ENCODE results near the gene PGM5.

PGM5 gene

DNA sequence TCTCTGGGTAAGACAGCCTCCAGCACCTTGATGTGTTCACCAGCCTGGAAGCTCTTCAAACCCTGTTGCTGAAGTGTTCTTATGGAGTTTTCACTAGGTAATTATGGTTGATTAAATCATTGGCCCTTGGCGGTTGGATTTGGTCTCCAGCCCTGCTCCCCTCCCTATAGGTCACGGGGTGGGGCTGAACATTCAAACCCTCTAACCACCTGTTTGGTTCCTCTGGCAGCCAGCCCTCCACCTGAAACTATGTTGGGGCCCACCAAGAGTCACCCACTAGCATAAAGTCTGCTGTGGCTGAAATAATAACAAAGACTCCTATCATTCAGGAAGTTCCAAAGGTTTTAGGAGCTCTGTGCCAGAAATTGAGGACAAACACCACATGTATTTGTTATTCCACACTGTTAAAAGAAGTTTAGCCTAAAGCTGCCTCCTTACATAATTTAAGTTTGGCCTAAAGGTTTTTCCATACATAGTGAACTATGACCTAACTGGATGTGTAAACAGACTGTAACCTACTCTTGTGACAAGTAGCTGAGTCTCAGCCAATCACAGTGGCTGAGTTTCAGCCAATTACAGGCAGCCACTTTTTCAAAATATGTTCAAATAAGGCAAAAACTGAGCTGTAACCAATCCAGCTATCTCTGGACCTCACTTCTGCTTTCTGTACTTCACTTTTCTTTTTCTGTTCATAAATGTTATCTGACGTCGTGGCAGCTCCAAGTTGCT lies 149.4 kb downstream of the PGM5 start:
- no peaks in the 10 kb centered on the region for H3K36me3 ChIP-seq (ENCODE audit: control insufficient read depth, low read depth, low read length)
- no peak overlapping the region for H3K9ac ChIP-seq (ENCODE audit: low read length)
- no peaks in the 10 kb centered on the region for H3K9me3 ChIP-seq (ENCODE audit: control insufficient read depth, low read depth, low read length)
- H3K4me3 ChIP-seq (ENCODE audit: low read length): no peak overlapping the region
- peaks cover 98% of the 10 kb centered on the region for H3K27me3 ChIP-seq (ENCODE audit: control insufficient read depth, insufficient read depth, low read length)
- peaks cover 3% of the 10 kb centered on the region for H3K4me1 ChIP-seq (ENCODE audit: control insufficient read depth, low read depth, low read length)
- no peak overlapping the region for H3K27ac ChIP-seq (ENCODE audit: low read length)

GRCh38 chr9:68506551-68506950 lies 150.1 kb downstream of the PGM5 start:
- peaks cover 98% of the 10 kb centered on the region for H3K27me3 ChIP-seq (ENCODE audit: control insufficient read depth, insufficient read depth, low read length)
- H3K9me3 ChIP-seq (ENCODE audit: control insufficient read depth, low read depth, low read length): no peaks in the 10 kb centered on the region
- H3K27ac ChIP-seq (ENCODE audit: low read length): no peak overlapping the region
- no peaks in the 10 kb centered on the region for H3K36me3 ChIP-seq (ENCODE audit: control insufficient read depth, low read depth, low read length)
- no peak overlapping the region for H3K4me3 ChIP-seq (ENCODE audit: low read length)
- peaks cover 3% of the 10 kb centered on the region for H3K4me1 ChIP-seq (ENCODE audit: control insufficient read depth, low read depth, low read length)
- no peak overlapping the region for H3K9ac ChIP-seq (ENCODE audit: low read length)

DNA sequence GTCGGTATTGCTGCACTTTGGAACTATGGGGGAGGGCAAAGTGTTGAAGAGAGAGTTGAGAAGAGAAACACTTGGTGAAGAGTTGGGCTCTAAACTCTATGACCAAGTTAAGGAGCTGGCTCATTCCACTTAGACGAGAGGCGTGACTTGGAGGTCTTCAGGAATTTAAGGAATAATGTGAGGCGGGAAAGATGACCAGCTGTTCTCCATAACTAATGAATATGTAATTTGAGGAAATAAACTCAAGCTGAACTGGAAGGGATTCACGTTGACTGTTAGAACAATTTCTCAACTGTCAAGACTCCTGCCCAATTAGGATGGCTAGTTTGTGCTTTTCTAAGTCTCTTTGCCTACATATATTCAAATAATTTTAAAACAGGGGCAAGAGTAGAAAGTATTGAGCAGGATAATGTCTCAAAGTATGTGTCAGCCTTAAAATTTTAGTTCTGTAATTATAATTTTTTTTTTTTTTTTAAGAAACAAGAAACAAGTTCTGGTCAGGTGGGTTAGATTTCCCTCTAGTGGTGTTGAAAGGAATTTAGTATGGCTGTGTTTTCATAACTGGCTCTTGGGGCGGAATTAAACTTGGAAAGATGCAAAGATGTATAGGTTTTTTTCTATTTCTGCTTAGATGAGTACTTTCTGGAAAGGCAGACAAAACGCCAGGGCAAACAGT lies 150.9 kb downstream of the PGM5 start:
- peaks cover 3% of the 10 kb centered on the region for H3K4me1 ChIP-seq (ENCODE audit: control insufficient read depth, low read depth, low read length)
- no peak overlapping the region for H3K4me3 ChIP-seq (ENCODE audit: low read length)
- H3K27me3 ChIP-seq (ENCODE audit: control insufficient read depth, insufficient read depth, low read length): peaks cover 99% of the 10 kb centered on the region
- no peak overlapping the region for H3K27ac ChIP-seq (ENCODE audit: low read length)
- H3K9me3 ChIP-seq (ENCODE audit: control insufficient read depth, low read depth, low read length): no peaks in the 10 kb centered on the region
- no peaks in the 10 kb centered on the region for H3K36me3 ChIP-seq (ENCODE audit: control insufficient read depth, low read depth, low read length)
- H3K9ac ChIP-seq (ENCODE audit: low read length): no peak overlapping the region

GRCh38 chr9:68507806-68508145 lies 151.4 kb downstream of the PGM5 start:
- no peak overlapping the region for H3K9ac ChIP-seq (ENCODE audit: low read length)
- H3K27me3 ChIP-seq (ENCODE audit: control insufficient read depth, insufficient read depth, low read length): peaks cover 99% of the 10 kb centered on the region
- H3K27ac ChIP-seq (ENCODE audit: low read length): no peak overlapping the region
- no peak overlapping the region for H3K4me3 ChIP-seq (ENCODE audit: low read length)
- H3K4me1 ChIP-seq (ENCODE audit: control insufficient read depth, low read depth, low read length): peaks cover 3% of the 10 kb centered on the region
- no peaks in the 10 kb centered on the region for H3K36me3 ChIP-seq (ENCODE audit: control insufficient read depth, low read depth, low read length)
- no peaks in the 10 kb centered on the region for H3K9me3 ChIP-seq (ENCODE audit: control insufficient read depth, low read depth, low read length)

DNA sequence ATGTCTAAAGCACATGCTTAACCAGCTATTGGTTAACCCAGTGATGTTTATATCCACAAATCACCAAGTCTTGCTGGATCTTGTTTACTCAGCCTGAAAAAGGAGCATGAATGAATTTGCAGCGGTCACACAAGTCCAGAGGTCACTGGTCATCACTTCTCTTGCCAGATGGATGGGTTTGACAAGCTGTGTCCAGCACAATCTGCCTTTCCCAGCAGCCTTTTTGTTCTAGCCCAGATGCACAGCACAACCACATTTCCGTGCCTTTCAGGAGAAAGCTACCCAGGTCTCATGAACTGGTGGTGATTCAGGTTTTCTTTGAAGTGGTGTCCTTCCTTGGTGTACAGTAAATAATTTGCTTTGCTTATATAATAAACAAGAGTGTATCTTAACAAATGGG lies 152.1 kb downstream of the PGM5 start:
- Histone ChIP-seq H3K27me3 (ENCODE audit: control insufficient read depth, insufficient read depth, low read length) (peaks cover 99% of the 10 kb centered on the region), H3K36me3 (ENCODE audit: control insufficient read depth, low read depth, low read length) (no peaks in the 10 kb centered on the region), H3K9me3 (ENCODE audit: control insufficient read depth, low read depth, low read length) (no peaks in the 10 kb centered on the region), H3K9ac (ENCODE audit: low read length) (no peak overlapping the region), H3K4me3 (ENCODE audit: low read length) (no peak overlapping the region), H3K27ac (ENCODE audit: low read length) (no peak overlapping the region), H3K4me1 (ENCODE audit: control insufficient read depth, low read depth, low read length) (peaks cover 3% of the 10 kb centered on the region)

- peaks cover 99% of the 10 kb centered on the region for H3K27me3 ChIP-seq (ENCODE audit: control insufficient read depth, insufficient read depth, low read length)
- no peaks in the 10 kb centered on the region for H3K36me3 ChIP-seq (ENCODE audit: control insufficient read depth, low read depth, low read length)
- H3K27ac ChIP-seq (ENCODE audit: low read length): no peak overlapping the region
- no peaks in the 10 kb centered on the region for H3K9me3 ChIP-seq (ENCODE audit: control insufficient read depth, low read depth, low read length)
- H3K4me1 ChIP-seq (ENCODE audit: control insufficient read depth, low read depth, low read length): peaks cover 3% of the 10 kb centered on the region
- no peak overlapping the region for H3K4me3 ChIP-seq (ENCODE audit: low read length)
- no peak overlapping the region for H3K9ac ChIP-seq (ENCODE audit: low read length)
These were observed 153.3 kb downstream of the PGM5 start for GRCh38 chr9:68509689-68510088.

- peaks cover 87% of the 10 kb centered on the region for H3K27me3 ChIP-seq (ENCODE audit: control insufficient read depth, insufficient read depth, low read length)
- peaks cover 7% of the 10 kb centered on the region for H3K4me1 ChIP-seq (ENCODE audit: control insufficient read depth, low read depth, low read length)
- no peaks in the 10 kb centered on the region for H3K36me3 ChIP-seq (ENCODE audit: control insufficient read depth, low read depth, low read length)
- no peak overlapping the region for H3K9ac ChIP-seq (ENCODE audit: low read length)
- H3K27ac ChIP-seq (ENCODE audit: low read length): no peak overlapping the region
- no peaks in the 10 kb centered on the region for H3K9me3 ChIP-seq (ENCODE audit: control insufficient read depth, low read depth, low read length)
- H3K4me3 ChIP-seq (ENCODE audit: low read length): no peak overlapping the region
These were observed 157.0 kb downstream of the PGM5 start for GRCh38 chr9:68513385-68513784.

DNA sequence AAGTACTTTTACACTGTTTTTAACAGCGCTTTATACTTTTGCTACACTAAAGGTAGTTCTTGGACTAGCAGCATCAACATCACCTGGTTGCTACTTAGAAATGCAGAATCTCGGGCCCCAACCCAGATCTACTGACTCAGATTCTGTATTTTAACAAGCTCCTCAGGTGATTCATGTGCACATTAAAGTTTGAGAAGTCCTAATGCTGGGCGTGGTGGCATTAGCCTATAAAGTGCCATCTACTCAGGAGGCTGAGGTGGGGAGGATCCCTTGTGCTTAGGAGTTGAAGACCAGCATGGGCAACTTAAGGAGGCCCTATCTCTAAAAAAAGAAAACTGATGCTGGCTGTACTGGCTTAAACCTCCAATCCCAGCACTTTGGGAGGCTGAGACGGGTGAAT lies 157.6 kb downstream of the PGM5 start:
- Histone ChIP-seq H3K9me3 (ENCODE audit: control insufficient read depth, low read depth, low read length) (no peaks in the 10 kb centered on the region), H3K27me3 (ENCODE audit: control insufficient read depth, insufficient read depth, low read length) (peaks cover 81% of the 10 kb centered on the region), H3K4me3 (ENCODE audit: low read length) (no peak overlapping the region), H3K27ac (ENCODE audit: low read length) (no peak overlapping the region), H3K9ac (ENCODE audit: low read length) (no peak overlapping the region), H3K4me1 (ENCODE audit: control insufficient read depth, low read depth, low read length) (peaks cover 7% of the 10 kb centered on the region), H3K36me3 (ENCODE audit: control insufficient read depth, low read depth, low read length) (no peaks in the 10 kb centered on the region)

- Histone ChIP-seq H3K27ac (ENCODE audit: low read length) (no peak overlapping the region), H3K4me3 (ENCODE audit: low read length) (no peak overlapping the region), H3K9ac (ENCODE audit: low read length) (no peak overlapping the region), H3K4me1 (ENCODE audit: control insufficient read depth, low read depth, low read length) (peaks cover 5% of the 10 kb centered on the region), H3K27me3 (ENCODE audit: control insufficient read depth, insufficient read depth, low read length) (peaks cover 67% of the 10 kb centered on the region), H3K36me3 (ENCODE audit: control insufficient read depth, low read depth, low read length) (no peaks in the 10 kb centered on the region), H3K9me3 (ENCODE audit: control insufficient read depth, low read depth, low read length) (no peaks in the 10 kb centered on the region)
These were observed 159.1 kb downstream of the PGM5 start for GRCh38 chr9:68515326-68516017.

- no peaks in the 10 kb centered on the region for H3K36me3 ChIP-seq (ENCODE audit: control insufficient read depth, low read depth, low read length)
- no peaks in the 10 kb centered on the region for H3K4me1 ChIP-seq (ENCODE audit: control insufficient read depth, low read depth, low read length)
- no peak overlapping the region for H3K27ac ChIP-seq (ENCODE audit: low read length)
- peaks cover 23% of the 10 kb centered on the region for H3K27me3 ChIP-seq (ENCODE audit: control insufficient read depth, insufficient read depth, low read length)
- H3K9me3 ChIP-seq (ENCODE audit: control insufficient read depth, low read depth, low read length): no peaks in the 10 kb centered on the region
- H3K9ac ChIP-seq (ENCODE audit: low read length): no peak overlapping the region
- H3K4me3 ChIP-seq (ENCODE audit: low read length): no peak overlapping the region
These were observed 165.7 kb downstream of the PGM5 start for GRCh38 chr9:68522131-68522530.

DNA sequence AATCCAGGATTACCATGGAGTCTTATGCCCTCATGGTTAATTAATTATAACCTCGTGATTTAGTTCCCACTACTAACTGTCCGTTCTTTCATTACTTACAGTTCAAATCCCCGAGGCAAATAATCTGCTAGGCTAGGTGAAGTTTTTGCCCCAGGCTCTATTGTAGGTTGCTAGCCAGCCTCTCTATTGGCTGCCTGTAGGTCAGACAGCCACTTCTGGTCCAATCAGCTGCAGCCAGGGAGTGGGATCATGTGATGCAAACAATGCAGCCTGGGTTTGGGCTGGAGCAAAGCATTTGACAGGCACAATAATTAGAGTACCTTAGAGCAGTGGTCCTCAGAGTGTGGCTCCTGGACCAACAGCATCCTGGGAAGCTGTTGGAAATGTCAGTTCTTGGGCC lies 166.5 kb downstream of the PGM5 start:
- Histone ChIP-seq H3K27me3 (ENCODE audit: control insufficient read depth, insufficient read depth, low read length) (peaks cover 27% of the 10 kb centered on the region), H3K36me3 (ENCODE audit: control insufficient read depth, low read depth, low read length) (no peaks in the 10 kb centered on the region), H3K4me3 (ENCODE audit: low read length) (no peak overlapping the region), H3K9me3 (ENCODE audit: control insufficient read depth, low read depth, low read length) (no peaks in the 10 kb centered on the region), H3K27ac (ENCODE audit: low read length) (no peak overlapping the region), H3K9ac (ENCODE audit: low read length) (no peak overlapping the region), H3K4me1 (ENCODE audit: control insufficient read depth, low read depth, low read length) (no peaks in the 10 kb centered on the region)

Data from iPS-18a (cell line).